HG03025 (cell line): ENCODE results near the gene EPAS1.

Experiments used
- ATAC-seq: cut with Tn5 transposase; IDR thresholded peaks from one replicate; pipeline ENCODE4 v1.9.1; 2021; ENCODE audit warnings: mild to moderate bottlenecking, moderate library complexity; ENCODE audit not compliant: unreplicated experiment, low FRiP score

Gene EPAS1

DNA sequence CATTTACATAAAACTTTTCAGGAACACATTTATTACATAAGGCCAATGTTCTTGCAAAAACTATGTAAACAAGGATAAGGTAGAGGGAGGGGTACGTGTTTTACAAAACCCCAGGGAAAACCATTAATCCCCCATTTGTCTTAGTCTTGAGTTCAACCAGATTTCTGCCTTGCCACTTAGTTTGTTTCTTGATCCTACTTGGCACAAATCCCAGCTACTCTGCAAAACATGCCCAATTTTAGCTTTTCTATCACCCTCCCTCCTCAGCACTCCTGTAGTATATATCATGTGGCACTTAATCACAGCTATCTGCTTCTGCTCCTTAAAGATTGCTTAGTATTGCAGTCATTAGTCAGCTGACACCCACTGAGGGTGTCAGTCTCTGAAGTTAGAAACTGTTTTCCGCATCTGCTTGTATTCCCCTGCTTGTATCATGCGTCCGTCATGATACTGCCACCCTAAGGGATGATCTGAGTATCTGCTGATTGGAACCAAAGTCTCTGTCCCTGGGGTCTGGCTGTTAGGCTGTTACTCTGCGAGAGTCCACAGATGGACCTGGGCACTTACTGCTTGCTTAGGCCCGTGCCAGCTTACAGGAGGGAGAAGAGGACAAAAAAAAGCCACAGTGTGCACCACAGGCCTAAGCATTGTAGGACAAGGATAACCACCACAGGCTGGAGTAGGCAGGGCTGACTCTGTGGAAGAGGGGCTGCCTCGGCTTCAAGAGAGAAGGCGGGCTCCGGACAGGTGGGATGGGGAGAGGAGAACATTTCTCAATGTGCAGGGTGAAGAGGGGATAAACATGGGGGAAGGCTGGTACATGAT lies 82.2 kb downstream of the EPAS1 start:
- ATAC-seq, result no peak

DNA sequence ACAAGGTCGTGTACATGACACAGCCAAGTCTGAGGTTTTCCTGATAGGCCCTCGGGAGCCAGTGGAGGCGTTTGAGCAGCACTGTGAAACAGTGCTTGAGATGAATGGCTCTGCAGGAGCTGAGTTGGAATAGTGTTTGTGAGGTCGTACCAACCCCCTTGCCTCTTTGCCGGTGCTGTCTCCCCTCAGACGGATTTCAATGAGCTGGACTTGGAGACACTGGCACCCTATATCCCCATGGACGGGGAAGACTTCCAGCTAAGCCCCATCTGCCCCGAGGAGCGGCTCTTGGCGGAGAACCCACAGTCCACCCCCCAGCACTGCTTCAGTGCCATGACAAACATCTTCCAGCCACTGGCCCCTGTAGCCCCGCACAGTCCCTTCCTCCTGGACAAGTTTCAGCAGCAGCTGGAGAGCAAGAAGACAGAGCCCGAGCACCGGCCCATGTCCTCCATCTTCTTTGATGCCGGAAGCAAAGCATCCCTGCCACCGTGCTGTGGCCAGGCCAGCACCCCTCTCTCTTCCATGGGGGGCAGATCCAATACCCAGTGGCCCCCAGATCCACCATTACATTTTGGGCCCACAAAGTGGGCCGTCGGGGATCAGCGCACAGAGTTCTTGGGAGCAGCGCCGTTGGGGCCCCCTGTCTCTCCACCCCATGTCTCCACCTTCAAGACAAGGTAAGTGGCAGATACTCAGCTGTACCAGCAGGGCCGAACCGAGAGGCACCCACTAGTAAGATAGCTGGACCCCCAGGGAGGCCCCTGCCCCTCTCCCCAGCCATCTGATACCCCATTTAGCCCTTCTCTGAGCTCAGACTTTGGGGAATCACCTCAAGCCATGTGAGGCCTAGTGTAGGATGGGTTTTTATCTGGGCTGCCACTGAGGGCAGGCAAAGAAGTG lies 83.1 kb downstream of the EPAS1 start:
- ATAC-seq, result no peak

DNA sequence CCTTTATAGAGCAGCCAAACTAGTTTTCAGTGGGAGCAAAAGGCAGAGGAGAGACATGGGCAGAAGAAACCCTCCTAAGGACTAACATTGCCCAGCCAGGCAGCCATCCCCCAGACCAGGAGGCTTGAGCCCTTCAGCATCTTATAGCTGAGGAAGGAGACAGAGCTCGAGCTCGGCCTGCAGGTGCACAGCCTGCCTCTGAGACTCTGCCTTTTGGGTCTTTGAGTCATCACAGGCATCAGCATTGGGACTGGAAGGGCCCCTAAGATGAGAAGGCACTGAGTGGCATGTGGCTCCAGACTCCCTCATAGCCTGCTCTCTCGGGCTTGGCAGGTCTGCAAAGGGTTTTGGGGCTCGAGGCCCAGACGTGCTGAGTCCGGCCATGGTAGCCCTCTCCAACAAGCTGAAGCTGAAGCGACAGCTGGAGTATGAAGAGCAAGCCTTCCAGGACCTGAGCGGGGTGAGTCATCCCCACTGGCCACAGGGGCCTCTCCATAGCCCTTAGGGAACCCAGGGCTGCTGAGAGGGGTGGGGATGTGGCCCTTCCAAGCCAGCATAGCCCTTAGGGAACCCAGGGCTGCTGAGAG lies 84.1 kb downstream of the EPAS1 start:
- no peak for ATAC-seq

DNA sequence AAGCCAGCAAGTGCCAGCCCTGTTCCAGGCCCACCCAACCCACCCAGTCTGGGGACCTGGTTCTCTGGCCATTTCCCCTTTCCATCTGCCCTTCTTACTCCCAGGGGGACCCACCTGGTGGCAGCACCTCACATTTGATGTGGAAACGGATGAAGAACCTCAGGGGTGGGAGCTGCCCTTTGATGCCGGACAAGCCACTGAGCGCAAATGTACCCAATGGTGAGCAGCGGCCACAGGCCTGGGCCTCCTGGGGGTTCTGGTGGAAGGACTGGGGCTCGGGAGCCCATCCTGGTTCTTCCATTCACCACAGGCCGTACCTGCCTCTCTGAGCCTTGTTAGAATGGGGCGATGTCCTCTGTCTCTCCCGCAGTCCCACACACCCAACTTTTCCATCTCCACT lies 84.7 kb downstream of the EPAS1 start:
- no peak for ATAC-seq

DNA sequence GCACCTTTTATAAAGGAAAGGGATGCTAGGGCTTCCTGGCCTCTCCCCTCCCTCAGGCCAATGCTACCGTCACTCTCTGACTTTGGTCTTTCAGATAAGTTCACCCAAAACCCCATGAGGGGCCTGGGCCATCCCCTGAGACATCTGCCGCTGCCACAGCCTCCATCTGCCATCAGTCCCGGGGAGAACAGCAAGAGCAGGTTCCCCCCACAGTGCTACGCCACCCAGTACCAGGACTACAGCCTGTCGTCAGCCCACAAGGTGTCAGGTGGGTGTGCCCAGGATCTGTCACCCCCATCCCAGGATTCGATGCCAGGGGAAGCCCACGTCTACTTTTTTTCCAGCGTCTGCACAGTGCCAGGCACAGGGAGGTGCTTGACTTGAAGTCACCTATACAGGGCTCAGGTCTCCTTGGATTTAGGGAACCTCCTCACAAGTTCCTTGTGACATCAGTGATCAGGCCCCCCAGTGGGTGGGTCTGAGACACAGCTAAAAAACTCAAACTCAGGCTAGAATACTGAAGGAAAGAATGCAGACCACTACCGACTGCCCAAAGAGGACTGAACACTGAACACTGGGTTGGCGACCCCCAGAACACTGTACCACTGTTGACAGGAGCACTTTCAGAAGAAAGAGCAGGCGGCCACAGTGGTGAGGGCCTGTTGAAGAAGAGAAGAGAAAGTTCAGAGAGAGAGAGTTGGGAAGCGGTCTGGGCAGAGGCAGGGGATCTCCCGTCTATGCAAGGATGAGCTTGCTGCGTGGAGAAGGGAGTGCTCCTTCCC lies 85.3 kb downstream of the EPAS1 start:
- ATAC-seq, result no peak

DNA sequence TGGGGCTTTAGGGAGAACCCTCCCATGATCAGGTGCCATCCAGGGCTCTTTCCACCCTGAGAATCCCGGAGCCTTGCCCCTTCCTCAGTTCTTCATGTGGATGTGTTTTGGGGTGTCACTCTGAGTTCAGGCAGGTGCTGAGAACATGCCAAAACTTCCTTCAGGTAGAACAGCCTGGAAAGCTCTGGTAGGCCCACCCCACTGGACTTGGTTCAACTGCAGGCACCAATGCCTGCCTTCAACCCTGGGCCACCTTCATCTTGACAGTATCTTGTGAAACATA lies 85.8 kb downstream of the EPAS1 start:
- no peak for ATAC-seq

DNA sequence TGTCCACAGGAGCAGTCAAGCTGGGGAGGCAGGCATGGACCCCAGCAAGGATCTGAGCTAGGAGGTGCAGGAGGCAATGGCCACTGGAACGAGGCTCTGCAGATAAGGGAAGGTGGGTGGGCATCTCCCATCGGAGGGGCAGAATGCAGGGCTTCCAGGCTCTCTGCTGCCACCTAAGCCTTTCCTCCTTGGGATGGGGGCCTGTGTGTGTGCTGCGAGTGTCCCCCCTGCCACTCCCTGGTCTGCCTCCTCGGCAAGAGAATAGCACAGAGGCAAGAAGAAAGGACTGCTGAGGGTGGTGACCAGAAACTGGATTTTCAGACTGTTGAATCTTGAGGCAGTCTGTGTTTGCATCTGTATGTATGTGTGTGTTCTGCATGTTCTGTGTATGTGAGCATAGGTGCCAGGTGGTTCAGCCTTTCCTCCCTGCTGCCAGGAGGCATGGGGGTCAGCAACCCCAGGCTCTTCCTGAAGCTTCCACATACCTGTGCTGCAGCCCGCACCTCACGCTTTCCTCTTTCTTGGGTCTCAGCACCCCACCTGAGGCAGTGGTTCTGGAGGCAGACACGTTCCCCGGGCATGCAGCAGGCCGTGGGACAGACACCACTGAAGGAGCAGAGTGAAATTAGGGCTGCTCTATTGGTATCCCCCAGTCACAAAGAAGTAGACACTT lies 86.7 kb downstream of the EPAS1 start:
- ATAC-seq, result no peak

DNA sequence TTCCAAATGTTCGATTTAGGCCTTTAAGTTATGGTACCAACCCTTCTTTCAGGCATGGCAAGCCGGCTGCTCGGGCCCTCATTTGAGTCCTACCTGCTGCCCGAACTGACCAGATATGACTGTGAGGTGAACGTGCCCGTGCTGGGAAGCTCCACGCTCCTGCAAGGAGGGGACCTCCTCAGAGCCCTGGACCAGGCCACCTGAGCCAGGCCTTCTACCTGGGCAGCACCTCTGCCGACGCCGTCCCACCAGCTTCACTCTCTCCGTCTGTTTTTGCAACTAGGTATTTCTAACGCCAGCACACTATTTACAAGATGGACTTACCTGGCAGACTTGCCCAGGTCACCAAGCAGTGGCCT lies 87.2 kb downstream of the EPAS1 start:
- ATAC-seq, result no peak

DNA sequence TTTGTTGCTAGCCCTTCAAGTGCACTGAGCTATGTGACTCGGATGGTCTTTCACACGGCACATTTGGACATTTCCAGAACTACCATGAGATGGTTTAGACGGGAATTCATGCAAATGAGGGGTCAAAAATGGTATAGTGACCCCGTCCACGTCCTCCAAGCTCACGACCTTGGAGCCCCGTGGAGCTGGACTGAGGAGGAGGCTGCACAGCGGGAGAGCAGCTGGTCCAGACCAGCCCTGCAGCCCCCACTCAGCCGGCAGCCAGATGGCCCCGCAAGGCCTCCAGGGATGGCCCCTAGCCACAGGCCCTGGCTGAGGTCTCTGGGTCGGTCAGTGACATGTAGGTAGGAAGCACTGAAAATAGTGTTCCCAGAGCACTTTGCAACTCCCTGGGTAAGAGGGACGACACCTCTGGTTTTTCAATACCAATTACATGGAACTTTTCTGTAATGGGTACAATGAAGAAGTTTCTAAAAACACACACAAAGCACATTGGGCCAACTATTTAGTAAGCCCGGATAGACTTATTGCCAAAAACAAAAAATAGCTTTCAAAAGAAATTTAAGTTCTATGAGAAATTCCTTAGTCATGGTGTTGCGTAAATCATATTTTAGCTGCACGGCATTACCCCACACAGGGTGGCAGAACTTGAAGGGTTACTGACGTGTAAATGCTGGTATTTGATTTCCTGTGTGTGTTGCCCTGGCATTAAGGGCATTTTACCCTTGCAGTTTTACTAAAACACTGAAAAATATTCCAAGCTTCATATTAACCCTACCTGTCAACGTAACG lies 88.8 kb downstream of the EPAS1 start:
- no peak for ATAC-seq

DNA sequence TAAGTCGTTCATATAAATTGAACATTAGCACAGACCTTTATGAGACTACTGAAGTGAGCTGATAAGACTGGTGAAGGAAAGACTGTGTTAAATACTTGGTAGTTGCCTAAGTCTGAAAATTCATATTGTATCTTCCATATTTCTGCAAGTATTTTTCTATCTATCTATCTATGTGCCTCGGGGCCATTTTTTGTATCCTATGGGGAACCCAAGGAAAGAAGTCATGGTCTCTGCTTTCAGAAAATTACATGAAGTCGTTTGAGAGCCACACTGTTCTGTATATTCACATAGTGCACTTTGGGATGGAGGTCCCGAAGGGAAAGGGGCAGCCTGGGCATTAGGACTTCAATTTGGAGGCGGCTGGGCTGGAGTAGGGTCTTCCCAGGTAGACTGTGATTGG lies 89.6 kb downstream of the EPAS1 start:
- no peak for ATAC-seq

DNA sequence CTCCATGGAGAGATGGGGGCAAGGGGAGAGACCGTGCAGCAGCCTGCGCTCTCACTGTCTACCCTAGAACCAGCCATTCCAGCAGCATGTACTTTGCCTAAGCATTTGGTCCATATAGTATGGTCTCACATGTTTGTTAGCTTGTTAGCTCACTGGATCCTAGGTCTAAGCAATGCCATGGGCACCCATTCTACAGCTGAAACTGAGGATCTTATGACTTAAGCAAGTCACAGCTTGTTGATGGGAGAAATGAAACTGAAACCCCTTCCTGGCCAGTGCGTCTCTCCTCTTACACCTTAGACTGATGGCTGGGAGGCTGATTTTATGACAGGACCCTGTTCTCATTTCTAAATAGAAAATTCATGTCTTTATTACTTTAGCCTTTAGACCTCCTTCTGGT lies 90.1 kb downstream of the EPAS1 start:
- ATAC-seq, result no peak

DNA sequence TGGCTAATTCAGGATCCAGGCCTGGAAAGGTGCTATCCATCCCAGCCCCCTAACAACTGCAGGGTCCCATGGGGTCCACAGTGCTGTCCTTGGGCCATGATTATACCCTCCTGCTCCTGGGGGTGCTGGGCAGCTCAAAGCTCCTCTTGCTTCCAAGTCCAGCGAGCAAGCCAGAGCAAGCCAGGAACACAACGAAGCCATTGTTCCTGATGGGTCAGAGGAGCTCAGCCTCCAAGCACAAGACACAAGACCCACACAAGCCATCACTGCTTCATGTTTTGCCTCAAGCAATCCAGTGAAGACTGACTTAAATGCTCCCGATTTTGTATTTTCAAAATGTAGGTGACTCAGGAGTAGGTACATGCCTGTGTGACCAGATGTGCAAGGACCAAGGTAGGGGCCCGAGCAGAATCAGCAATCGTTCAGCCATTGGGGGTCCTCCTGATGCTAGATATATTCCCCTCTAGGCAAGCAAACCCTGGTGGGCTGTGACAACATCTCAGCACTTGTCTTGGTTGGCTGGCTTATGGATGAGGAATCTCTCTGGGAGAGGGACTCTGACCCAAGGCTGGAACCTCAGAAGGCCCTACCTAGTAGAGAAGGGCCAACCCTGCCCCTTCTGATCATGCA lies 90.8 kb downstream of the EPAS1 start:
- ATAC-seq, result no peak

DNA sequence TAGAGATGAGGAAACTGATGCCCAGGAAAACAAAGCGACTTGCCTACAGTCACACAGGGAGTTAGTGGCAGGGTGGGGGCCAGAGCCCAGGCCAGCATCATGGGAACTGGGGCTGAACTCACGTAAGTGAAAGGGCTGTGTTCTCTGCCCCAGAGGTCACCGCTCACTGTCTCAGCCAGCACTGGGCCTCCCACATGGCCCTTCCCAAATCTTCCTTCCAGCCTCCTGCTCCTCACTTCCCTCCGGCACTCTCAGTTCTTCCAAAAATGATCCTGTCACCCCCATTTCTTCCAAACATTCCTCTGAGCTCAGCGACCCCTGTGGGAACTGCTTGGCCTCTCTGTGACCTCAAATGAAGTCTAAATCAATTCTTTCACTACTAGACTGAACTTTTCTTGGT lies 91.7 kb downstream of the EPAS1 start:
- ATAC-seq, result no peak

DNA sequence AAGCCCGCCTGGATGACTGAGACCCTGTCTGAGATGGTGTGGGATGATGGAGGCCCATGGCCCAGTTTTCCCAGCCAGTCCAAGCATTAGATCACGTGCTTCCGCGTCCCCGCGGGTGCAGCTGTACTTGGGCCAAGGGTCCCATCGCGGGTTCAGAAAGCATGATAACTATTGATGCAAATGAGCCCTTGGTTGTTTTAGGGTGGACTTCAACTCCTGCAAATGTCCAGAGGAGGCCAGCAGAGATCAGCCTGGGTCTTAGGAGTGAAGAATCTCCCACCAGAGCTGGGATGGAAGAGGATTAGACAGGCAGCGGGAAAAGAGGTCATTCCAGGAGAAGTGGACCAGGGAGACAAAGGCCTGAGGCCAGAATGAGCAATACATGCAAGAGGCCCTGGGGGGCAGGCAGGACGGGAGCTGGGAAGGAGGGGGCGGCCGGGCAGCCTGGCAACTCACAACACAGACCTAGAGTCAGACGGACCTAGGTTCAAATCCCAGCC lies 92.3 kb downstream of the EPAS1 start:
- ATAC-seq, result no peak

DNA sequence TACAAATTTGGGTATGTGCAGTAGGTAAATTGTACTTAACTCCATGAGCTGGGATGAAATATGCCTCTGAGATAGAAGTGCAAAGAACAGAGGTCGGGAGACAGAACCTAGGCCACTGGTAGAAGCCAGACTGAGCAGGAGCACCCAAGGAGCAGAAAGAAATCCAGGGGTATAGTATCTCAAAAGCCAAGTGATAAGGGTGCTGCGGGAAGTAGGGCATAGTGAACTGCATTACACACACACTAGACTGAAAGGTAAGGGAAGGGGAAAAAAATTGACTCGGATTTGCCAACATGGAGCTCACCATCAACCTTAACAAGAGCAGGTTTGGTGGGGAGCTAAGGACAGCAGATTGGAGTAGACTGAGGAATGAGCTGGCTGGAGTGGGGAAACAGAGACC lies 92.8 kb downstream of the EPAS1 start:
- no peak for ATAC-seq

DNA sequence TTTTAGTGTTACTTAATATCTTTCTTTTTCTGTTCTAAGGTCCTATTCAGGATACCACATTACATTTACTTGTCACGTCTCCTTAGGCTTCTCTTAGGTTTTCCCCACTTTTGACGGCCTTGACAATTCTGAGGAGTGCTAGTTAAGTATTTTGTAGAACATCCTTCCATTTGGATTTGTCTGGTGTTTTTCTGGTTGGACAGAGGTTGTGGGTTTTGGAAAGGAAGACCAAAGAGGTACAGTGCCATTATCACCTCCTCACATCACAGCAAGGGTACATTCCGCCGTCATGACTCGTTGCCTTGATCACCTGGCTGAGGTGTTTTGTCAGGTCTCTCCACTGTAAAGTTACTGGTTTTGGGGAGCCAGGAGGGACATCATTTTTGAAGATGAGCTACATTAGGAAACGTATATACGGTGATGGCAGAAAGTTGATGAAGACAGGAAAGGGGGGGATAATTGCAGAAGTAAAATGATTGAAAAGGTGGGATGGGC lies 93.7 kb downstream of the EPAS1 start:
- no peak for ATAC-seq

DNA sequence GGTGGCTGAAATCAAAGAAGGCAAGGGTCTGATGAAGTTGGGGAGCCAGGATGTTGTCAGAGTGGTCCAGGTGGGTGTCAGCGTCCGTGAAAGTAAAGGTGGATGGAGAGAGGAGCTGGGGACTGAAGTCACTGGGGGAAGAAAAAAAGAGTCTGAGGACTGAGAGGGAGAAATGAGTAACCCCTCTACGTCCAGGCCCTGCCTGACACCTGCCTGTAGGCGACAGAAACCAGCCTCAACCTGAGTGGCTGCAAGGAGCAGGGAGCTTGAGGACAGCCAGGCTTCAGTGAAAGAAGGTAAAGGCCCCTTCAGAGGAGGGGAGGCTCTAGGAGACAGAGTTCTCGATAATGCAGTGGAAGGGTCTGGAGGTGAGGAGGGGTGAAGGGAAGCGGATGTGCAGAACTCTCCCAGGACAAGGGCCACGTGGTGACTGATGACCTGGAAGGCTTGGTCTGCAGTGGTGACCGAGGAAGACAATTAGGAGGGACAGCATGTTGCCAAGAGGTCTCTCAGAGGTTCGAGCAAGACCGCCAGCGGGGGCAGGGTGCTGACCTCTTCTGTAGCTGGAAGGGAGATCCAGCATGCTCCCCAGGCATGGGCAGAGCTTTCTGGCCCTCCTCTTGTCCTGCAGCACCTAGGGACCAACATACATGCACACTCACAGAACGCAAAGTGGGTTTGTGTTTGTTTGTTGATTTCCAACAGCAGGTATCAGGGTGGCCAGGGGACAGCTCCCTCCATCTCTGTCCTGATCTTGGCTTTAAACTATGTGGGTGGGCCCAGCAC lies 95.5 kb downstream of the EPAS1 start:
- ATAC-seq, result no peak

DNA sequence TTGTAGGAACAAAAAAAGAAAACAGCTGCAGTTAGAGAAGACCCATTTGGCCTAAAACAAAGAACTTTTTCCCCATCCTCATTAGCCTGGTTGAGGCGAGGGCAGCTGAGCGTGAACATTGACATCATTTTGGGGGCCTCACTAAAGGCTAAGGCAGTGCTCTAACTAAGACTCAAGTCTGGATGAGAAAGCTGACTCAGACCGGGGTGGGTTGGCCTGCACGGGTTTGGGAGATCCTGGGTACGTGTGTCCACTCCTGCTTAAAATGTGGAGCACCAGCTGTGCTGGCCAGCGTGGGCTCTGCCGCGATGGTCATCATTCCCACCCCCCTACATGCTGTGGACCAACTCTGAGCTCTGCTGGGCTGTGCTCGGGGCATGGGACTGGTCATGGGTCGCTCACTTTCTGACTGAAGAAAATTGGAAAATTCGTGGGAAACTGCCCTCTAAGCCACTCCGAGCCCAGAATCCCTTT lies 96.2 kb downstream of the EPAS1 start:
- no peak for ATAC-seq
